Muscle of arm (tissue), 12 donors: ENCODE results near the gene SYNRG. TPM values are rescaled to one million over a fixed set of nuclear protein-coding genes. Genes with fewer than 3 reads are reported as not detected.

Experiments used
- DNase-seq: peaks from one replicate; pipeline ENCODE4 v3.0.0-alpha.2; 2013
- polyA plus RNA-seq, 12 donors: library from polyadenylated mRNA; unstranded; fragments of 120-200 nt; gene quantifications; one replicate each; pipeline ENCODE4 v1.2.1, GENCODE V29; 2013; ENCODE audit not compliant: insufficient read length in 12 of 12

The SYNRG gene
- polyA plus RNA-seq, 12 donors, result 21.7 to 39.9 (median 29.4) TPM; not detected in 1

GRCh38 chr17:37605081-37605480 is 4.1 kb downstream of the SYNRG start:
- no peak for DNase-seq

GRCh38 chr17:37604556-37604955 is 4.7 kb downstream of the SYNRG start:
- DNase-seq, result no peak

DNA sequence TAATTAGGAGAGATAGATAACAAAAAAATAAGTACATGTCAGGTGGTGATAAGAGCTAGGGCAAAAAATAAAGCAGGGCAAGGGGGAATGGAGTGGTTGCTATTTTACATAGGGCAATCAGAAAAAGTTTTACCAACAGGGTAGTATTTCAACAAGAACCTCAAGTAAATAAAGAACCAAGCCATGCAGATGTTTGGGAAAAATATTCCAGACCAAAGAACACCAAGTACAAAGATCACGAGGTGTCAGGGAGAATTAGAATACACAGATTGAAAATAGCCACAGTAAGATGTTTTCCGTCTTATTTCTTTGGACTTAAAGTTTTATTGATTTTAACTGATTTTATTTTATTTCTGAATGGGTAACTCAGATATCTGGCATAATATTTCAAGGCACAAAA is 11.1 kb downstream of the SYNRG start:
- no peak for DNase-seq

GRCh38 chr17:37592291-37592690 is 16.9 kb downstream of the SYNRG start:
- DNase-seq, result no peak

DNA sequence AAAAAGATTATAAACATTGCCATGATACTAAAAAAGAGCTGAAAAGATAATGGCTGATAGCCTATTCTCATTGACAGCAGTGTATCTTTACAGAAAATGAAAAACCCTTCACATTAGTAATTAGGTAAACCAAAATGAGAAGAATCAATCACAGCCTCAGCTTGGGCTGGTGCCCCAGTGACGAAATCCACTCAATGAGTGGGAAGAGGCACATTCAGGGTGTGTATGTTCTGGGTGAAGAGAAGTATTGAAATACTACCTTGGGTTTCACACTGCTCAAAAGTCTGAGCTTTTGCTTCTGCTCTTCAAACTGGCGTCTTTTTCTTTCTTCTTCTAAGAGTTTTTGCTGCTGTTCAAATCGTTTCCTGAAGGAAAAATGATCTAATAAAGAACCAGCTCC is 24.2 kb downstream of the SYNRG start:
- DNase-seq, result no peak

DNA sequence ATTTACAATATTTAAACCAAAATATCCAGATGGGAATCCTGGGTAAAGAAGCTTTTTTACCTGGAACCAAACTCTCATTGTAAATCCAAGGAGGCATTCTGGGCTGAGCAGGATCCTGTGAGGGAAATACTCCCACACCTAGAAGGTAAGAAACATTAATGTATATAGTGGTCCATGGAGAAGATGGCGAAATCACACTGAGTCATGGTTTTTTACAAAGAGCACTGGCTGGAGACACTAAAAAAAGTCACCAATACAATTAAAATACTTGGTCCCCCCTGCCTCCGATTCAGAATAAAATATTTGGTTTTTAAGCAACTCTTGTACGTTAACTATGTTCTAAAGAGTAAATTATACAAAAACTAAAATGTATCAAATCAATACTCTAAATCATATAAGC is 32.9 kb downstream of the SYNRG start:
- no peak for DNase-seq

GRCh38 chr17:37574427-37574826 is 34.8 kb downstream of the SYNRG start:
- no peak for DNase-seq

DNA sequence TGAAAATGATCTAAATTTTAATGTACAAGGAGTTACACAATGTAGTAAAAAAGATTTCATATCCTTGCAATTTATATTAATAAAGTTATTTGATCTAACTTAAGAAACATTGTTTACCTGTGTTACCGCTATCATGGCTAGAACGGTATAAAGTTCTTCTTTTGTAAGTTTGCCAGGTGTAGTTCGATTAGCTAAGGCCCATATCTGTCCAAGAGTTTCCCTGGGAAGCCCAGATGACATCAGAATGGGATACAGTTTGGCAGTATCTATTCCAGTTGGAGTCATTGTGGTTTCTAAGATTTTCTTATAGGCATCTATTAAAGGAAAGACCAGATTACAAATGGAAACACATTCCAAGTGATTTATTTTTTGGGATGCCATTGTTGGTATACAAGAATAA is 37.5 kb downstream of the SYNRG start:
- no peak for DNase-seq

GRCh38 chr17:37570527-37571093 is 38.6 kb downstream of the SYNRG start:
- DNase-seq, result no peak

GRCh38 chr17:37568350-37569053 is 40.7 kb downstream of the SYNRG start:
- no peak for DNase-seq

DNA sequence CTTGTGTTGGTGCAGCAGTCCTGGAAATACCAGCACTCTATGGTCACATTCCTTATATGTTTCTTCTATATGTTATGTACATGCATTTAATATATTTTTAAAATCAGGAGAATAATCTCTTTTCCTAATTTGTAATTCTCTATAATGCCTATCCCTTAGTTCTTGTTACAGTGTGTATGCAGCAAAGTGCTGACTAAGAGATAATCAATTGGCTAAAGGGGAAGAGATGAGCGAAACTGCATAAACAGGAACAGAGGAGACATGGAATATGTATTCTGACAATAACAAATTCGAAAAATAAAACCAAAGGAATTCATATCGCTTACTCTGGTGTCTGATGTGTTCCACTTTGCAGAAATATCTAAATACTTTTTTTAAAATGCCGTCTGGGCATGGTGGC is 41.7 kb downstream of the SYNRG start:
- no peak for DNase-seq

DNA sequence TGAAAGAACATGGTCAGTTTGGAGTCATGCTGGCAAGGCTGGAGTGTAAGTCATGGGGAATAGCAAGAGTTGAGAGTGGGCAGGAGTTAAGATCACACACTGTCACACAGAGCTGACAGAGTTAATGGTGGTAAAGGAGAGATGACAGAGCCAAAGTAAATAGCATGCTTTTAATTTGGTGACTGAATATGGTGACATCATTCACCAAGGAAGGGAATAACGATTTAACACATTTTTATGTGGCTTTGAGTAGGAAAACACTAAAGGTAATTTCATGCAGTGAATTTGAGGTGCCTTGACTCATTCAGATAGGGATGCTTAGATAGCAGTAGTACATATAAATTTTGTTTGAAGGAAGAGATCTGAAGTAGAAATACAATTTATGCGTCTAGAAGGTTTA is 42.1 kb downstream of the SYNRG start:
- DNase-seq, result no peak

DNA sequence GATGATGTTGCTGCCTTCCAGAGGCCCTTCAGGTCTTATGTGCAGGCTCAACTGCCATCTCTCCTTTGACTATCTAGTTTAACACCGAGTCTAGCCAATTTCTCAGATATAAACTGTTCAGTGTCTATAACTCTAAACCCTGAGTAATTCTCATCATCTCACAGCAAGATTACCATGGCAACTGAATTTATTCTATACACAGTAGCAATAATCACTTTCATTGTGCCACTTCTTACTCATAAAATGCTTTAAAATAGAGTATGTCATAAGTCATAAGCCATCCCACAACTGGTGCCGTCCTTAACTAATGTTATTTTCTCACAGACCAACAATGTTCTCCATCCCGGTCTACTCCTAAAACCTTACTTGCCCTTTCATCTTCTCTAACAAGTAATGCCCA is 45.0 kb downstream of the SYNRG start:
- no peak for DNase-seq

DNA sequence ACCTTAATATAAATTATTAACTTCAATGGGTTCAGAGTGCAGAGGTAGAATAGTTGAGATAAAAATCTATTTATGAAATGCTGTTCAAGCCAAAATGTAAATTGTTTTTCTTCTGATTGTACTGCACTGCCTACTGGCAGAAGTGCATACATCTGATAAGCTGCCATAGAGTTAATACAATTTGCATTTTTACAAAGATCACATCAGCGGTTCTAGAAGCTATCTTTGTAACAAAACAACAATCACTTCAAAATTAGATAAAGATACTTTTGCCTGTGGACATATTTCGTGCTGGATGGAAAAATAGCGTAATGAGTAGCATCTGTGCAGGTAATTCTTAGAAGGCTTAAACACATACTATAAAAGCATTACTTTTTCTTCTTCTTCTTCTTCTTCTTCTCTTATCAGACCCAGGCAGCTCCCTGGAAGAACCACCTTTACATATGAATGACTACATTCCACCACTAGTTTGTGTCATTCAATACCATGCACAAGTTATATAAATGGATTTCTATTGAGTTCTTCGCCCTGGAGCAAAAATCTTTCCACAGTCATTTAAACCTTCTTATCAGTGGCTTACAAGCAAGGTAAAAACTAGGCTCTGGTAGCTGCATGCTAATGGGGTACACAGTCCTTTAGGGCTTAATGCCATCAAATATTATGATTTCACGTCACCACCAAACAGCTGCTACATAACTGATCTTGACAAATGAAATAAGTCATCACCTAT is 47.0 kb downstream of the SYNRG start:
- DNase-seq, result no peak

DNA sequence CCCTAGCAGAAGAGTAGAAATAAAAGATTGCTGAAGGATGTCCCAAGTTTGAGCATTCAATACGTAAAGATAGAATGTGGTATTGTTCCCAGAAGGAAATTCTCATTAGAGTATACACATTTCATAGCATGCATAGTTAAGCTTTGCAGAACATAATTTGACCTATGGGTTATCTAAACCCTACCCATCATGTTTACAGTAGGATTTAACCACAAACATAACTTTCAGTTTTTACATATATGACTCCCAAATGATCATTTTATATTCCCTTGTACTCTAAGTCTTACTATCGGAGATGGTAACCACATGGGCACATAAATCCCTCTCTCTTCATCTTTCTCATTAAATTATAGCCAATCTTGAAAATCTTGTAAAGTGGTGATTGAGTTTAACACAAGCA is 50.9 kb downstream of the SYNRG start:
- no peak for DNase-seq

DNA sequence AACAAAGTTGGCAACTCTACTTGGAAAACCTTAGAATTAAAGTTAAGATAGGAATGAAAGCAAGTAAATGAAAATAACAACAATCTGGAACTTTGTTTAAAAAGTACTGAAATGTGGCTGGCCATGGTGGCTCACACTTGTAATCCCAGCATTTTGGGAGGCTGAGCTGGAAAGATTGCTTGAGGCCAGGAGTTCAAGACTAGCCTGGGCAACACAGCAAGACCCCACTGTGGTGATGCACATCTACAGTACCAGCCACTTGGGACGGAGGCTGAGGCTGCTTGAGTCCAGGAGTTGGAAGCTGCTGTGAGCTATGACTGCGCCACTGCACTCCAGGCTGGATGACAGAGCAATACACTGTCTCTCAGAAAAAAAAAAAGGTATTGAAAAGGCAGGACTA is 51.7 kb downstream of the SYNRG start:
- DNase-seq, result no peak

DNA sequence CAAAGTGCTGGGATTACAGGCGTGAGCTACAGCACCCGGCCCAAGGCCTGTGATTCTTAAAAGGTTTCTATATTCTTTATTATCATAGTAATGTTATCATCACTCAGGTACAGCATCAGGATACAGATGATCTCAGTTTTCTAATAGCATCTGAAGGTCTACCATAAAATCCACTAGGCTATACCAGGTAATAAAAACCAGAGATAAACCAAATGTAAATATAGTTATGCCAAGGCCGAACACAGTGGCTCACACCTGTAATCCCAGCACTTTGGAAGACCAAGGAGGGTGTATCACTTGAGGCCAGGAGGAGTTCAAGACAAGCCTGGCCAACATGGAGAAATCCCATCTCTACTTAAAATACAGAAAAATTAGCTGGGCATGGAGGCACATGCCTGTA is 53.8 kb downstream of the SYNRG start:
- no peak for DNase-seq

- no peak for DNase-seq
These were observed 55.7 kb downstream of the SYNRG start for GRCh38 chr17:37553401-37553966.

DNA sequence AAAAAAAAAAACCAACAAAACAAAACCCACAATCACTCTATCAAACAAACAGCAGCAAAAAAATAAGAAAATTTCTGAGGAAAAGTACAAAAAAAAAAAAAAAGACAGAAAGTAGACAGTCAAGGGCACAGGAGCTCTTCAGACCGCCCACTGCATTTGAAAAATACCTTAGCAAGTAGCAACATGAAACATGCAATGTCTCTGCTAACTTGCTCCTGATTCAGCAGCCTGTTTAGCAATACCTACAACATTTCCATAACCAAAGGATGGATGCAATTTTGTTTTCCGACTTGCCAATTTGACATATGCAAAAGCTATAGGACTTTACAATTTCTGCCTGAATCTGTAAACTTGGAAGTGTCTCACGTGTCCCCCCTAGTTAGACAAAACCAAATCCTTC is 57.4 kb downstream of the SYNRG start:
- DNase-seq, result no peak

- no peak for DNase-seq
These were observed 61.2 kb downstream of the SYNRG start for GRCh38 chr17:37547986-37548385.

- DNase-seq, result peak; percentile 77
These were observed 62.9 kb downstream of the SYNRG start for GRCh38 chr17:37546302-37546701.

DNA sequence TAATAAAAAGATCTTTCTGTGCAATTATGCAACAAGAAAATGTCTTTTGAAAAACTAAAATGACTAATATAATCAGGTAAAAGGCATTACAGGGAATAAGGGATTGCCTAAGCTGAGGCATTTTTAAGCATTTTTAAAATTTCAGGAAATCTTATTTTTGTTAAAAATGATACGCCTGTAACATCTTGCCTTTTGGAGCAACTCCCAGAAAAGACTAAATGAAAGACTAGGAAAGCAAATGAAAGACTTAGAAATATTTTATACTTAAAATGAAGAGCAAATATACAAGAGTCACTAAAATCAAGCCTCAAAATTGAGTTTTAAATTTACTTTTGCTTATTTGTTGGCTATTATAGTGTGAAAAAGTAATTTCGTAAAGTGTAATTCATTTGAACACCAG is 63.7 kb downstream of the SYNRG start:
- DNase-seq, result no peak

DNA sequence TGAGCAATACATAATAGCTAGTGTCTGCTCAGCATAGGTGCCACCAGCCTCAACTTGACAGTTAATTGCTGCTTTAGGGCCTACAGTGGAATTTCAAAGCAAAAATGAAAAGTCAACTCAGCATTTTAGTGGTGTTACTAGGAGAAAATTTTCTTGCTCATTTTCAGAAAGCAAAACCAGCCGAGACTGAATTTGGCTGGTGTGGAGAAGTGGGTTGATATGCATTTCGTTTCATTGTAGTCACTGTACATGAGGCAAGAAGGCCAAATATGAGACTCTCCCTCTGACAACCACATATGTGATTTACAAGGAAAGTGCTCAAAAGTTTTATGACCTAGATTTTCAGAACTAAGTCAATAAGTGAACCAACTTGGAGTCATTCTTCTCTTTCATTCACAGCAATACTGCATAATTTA is 65.6 kb downstream of the SYNRG start:
- DNase-seq, result no peak
